Hepatocyte (in vitro differentiated cells): ENCODE measurements around the gene SMAP2. TPM values are rescaled to one million over a fixed set of nuclear protein-coding genes. Genes with fewer than 3 reads are reported as not detected.

ENCODE experiments used
- DNase-seq: peaks from one replicate; pipeline ENCODE4 v3.0.0-alpha.2; 2016; ENCODE audit warnings: low spot score
- H2AFZ ChIP-seq: fragments of 200-600 bp; sonication (generic); 2 replicates; pipeline ENCODE4 v1.6.0; 2016; ENCODE audit warnings: antibody characterized with exemption, mild to moderate bottlenecking
- H3K27ac ChIP-seq: fragments of 200-600 bp; sonication (generic); 2 replicates; pipeline ENCODE4 v1.5.1; 2016; ENCODE audit warnings: mild to moderate bottlenecking
- H3K27me3 ChIP-seq: fragments of 200-600 bp; sonication (generic); 2 replicates; pipeline ENCODE4 v1.6.1; 2016
- H3K36me3 ChIP-seq: fragments of 200-600 bp; sonication (generic); replicated peaks from 2 replicates; pipeline ENCODE4 v1.5.1; 2016; ENCODE audit warnings: low read depth; ENCODE audit not compliant: insufficient read depth
- H3K4me1 ChIP-seq: fragments of 200-600 bp; sonication (generic); 2 replicates; pipeline ENCODE4 v1.5.1; 2016; ENCODE audit warnings: mild to moderate bottlenecking, moderate library complexity; ENCODE audit not compliant: insufficient read depth
- H3K4me2 ChIP-seq: fragments of 200-600 bp; sonication (generic); 2 replicates; pipeline ENCODE4 v1.6.0; 2016
- H3K4me3 ChIP-seq: fragments of 200-600 bp; sonication (generic); 2 replicates; pipeline ENCODE4 v1.5.1; 2016; ENCODE audit warnings: mild to moderate bottlenecking
- H3K79me2 ChIP-seq: fragments of 200-600 bp; sonication (generic); 2 replicates; pipeline ENCODE4 v1.6.0; 2017; ENCODE audit warnings: mild to moderate bottlenecking
- H3K9me2 ChIP-seq: fragments of 200-600 bp; sonication (generic); replicated peaks from 2 replicates; pipeline ENCODE4 v1.6.0; 2017; ENCODE audit warnings: mild to moderate bottlenecking; ENCODE audit not compliant: insufficient read depth
- H3K9me3 ChIP-seq: fragments of 200-600 bp; sonication (generic); 2 replicates; pipeline ENCODE4 v1.5.1; 2016; ENCODE audit warnings: low read depth, mild to moderate bottlenecking
- H4K20me1 ChIP-seq: fragments of 200-600 bp; sonication (generic); 2 replicates; pipeline ENCODE4 v1.6.0; 2016; ENCODE audit warnings: mild to moderate bottlenecking; ENCODE audit not compliant: insufficient read depth, poor library complexity, severe bottlenecking
- EZH2 ChIP-seq: fragments of 200-600 bp; sonication (generic); IDR thresholded peaks from 2 replicates; pipeline ENCODE4 v1.6.1; 2016; ENCODE audit warnings: antibody characterized with exemption, mild to moderate bottlenecking, borderline replicate concordance
- EZH2phosphoT487 ChIP-seq: fragments of 200-600 bp; sonication (generic); IDR thresholded peaks from one replicate; pipeline ENCODE4 v1.6.1; 2018; ENCODE audit warnings: antibody characterized with exemption, mild to moderate bottlenecking, low read depth, moderate library complexity; ENCODE audit not compliant: unreplicated experiment, severe bottlenecking
- WGBS: methylation state at CpG from one replicate; pipeline ENCODE4 v1.1.6; 2016; ENCODE audit warnings: low lambda C conversion rate; ENCODE audit errors: missing lambda C conversion rate; 5-methylcytosine and 5-hydroxymethylcytosine counted together
- polyA plus RNA-seq: library from polyadenylated mRNA; unstranded; fragments of >200 nt; fragmentation: Nextera tagmentation; extraction: Ambion mirVana; gene quantifications from 2 replicates; pipeline ENCODE4 v1.2.1, GENCODE V29; 2016
- total RNA-seq: library from RNA; depleted of rRNA; stranded (reverse); fragments of >200 nt; gene quantifications from 2 replicates; pipeline ENCODE4 v1.2.3, GENCODE V29; 2014
- TF ChIP-seq, protein P1 (sequence below): fragments of 200-600 bp; sonication (generic); IDR thresholded peaks from 2 replicates; pipeline ENCODE4 v1.5.1; 2016; ENCODE audit warnings: antibody characterized with exemption, mild to moderate bottlenecking; ENCODE audit not compliant: poor library complexity

The SMAP2 gene
- total and polyA plus RNA-seq, 2 experiments from 2014 or later: 22.9 to 23.1 TPM

DNA sequence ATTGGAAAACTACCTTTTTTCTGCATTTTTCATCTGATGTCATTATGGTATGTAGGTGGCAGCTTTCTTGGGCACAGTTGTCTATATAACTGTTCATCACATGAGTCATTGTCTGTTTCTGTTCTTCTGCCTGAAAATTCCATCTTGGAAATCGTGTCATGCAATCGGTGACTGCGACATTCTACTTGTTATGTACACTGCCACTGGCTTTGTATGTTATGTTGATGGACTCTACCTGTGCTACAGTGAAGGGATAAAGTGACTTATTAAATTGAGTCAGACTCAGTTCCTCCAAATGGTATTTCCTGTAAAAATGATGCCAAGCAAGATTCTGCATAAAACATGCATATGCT is 8.6 kb downstream of the SMAP2 start:
- no peaks in the 10 kb centered on the region for H3K9me3 ChIP-seq
- H3K4me1 ChIP-seq: peaks cover 37% of the 10 kb centered on the region
- H3K4me2 ChIP-seq: no peak overlapping the region
- H3K27me3 ChIP-seq: no peaks in the 10 kb centered on the region
- peaks cover 83% of the 10 kb centered on the region for H3K79me2 ChIP-seq
- DNase-seq: no peak
- no peaks in the 10 kb centered on the region for H3K9me2 ChIP-seq
- H3K27ac ChIP-seq: no peak overlapping the region
- H3K4me3 ChIP-seq: no peak overlapping the region
- no peak overlapping the region for H2AFZ ChIP-seq
- TF ChIP-seq, protein P1, sequence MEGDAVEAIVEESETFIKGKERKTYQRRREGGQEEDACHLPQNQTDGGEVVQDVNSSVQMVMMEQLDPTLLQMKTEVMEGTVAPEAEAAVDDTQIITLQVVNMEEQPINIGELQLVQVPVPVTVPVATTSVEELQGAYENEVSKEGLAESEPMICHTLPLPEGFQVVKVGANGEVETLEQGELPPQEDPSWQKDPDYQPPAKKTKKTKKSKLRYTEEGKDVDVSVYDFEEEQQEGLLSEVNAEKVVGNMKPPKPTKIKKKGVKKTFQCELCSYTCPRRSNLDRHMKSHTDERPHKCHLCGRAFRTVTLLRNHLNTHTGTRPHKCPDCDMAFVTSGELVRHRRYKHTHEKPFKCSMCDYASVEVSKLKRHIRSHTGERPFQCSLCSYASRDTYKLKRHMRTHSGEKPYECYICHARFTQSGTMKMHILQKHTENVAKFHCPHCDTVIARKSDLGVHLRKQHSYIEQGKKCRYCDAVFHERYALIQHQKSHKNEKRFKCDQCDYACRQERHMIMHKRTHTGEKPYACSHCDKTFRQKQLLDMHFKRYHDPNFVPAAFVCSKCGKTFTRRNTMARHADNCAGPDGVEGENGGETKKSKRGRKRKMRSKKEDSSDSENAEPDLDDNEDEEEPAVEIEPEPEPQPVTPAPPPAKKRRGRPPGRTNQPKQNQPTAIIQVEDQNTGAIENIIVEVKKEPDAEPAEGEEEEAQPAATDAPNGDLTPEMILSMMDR: no peak
- TF ChIP-seq EZH2phosphoT487: no peak
- TF ChIP-seq EZH2: no peak
- no peaks in the 10 kb centered on the region for H3K36me3 ChIP-seq
- no peaks in the 10 kb centered on the region for H4K20me1 ChIP-seq
- whole genome bisulfite sequencing: 92% methylated on average over 3 of the region's 3 CpGs

DNA sequence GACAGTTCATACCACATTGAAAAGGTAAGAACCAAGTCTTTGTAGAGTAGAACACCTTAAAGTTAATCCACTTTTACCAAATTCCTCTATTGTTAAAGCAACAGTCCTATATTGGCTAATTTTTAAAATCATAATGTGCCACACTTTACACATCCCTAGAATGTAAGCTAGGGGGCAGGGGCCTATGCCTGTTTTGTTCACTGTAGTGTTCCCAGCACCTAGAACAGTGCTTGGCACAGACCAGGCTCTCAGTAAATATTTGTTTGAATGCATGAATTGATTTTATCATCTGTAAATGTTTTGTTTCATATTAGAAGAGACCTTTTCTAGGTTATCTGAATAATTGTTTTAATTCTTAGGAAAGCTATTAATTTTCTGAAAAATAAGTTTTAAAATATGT is 9.1 kb downstream of the SMAP2 start:
- DNase-seq: no peak
- Histone ChIP-seq H3K36me3 (no peaks in the 10 kb centered on the region), H3K27ac (peak overlapping the region; percentile 93), H3K27me3 (no peaks in the 10 kb centered on the region), H2AFZ (no peak overlapping the region), H3K4me3 (no peak overlapping the region), H4K20me1 (no peaks in the 10 kb centered on the region), H3K79me2 (peaks cover 83% of the 10 kb centered on the region), H3K4me1 (peaks cover 39% of the 10 kb centered on the region), H3K9me3 (no peaks in the 10 kb centered on the region), H3K4me2 (peak overlapping the region; percentile 1), H3K9me2 (no peaks in the 10 kb centered on the region)
- TF ChIP-seq EZH2phosphoT487: no peak
- TF ChIP-seq EZH2: no peak
- TF ChIP-seq, protein P1: no peak

DNA sequence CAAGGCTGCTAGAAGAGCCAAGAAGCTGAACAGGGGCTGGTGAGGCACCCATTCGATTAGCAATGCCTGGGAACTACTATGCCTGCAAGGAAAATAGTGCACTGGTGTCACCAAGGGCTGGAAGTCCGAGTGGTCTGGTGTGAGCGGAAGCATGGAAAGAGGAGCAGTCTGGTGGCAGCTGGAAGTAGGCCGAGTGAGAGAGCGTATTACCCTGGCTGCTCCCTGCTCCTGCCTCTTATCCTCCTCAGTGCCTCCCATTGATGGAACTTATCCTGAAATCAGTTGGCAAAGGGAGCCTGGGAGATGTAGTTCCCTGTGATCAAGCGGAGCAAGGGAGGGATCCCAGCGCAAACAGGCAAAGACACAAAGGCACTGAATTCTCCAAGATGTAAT is 9.6 kb downstream of the SMAP2 start:
- H3K4me2 ChIP-seq: peak overlapping the region; percentile 1

More for the DNA sequence above, 9.6 kb downstream of the SMAP2 start:
- TF ChIP-seq EZH2 (no peak), EZH2phosphoT487 (no peak)
- TF ChIP-seq, protein P1: no peak
- DNase-seq: no peak
- H3K79me2 ChIP-seq: peaks cover 81% of the 10 kb centered on the region
- 90% methylated on average over 7 of the region's 7 CpGs for WGBS
- H3K9me2 ChIP-seq: no peaks in the 10 kb centered on the region
- peak overlapping the region; percentile 93 for H3K27ac ChIP-seq
- H3K36me3 ChIP-seq: no peaks in the 10 kb centered on the region
- H3K9me3 ChIP-seq: no peaks in the 10 kb centered on the region
- H3K4me1 ChIP-seq: peaks cover 39% of the 10 kb centered on the region
- no peaks in the 10 kb centered on the region for H3K27me3 ChIP-seq
- no peak overlapping the region for H3K4me3 ChIP-seq
- no peak overlapping the region for H2AFZ ChIP-seq
- no peaks in the 10 kb centered on the region for H4K20me1 ChIP-seq
